WTC11 (cell line): ENCODE data around the gene PHF5A.

ENCODE experiments used
- TEAD4 ChIP-seq: sonication (generic); formaldehyde crosslinking; IDR thresholded peaks from 2 replicates; pipeline ENCODE4 v1.8.0; 2022; ENCODE audit warnings: mild to moderate bottlenecking, missing genetic modification reagents
- TF ChIP-seq, protein P1 (sequence below): sonication (generic); formaldehyde crosslinking; IDR thresholded peaks from 2 replicates; pipeline ENCODE4 v1.8.0; 2022; ENCODE audit warnings: mild to moderate bottlenecking, missing genetic modification reagents

DNA sequence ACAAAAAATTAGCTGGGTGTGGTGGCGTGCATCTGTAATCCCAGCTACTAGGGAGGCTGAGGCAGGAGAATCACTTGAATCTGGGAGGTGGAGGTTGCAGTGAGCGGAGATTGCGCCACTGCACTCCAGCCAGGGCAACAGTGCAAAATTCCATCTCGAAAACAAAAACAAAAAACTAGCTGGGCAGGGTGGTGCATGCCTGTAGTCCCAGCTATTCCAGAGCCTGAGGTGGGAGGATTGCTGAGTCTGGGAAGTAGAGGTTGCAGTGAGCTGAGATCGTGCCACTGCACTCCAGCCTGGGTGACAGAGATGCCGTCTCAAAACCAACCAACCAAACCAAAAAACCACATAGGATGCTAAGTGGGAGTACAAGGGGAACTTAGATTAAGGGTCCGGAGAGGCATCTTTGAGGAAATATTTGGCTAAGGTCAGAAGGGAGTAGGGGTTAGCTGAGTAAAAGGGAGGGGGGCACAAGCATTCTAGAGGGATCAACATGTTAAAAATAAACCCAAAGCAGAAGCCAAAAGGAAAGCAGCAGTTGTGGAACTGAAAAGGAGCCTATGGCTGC is 10.2 kb downstream of the PHF5A start:
- TF ChIP-seq, protein P1, sequence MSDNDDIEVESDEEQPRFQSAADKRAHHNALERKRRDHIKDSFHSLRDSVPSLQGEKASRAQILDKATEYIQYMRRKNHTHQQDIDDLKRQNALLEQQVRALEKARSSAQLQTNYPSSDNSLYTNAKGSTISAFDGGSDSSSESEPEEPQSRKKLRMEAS (CRISPR knock-in tag), result no peak
- no peak for TF ChIP-seq TEAD4 (CRISPR knock-in tag)
